H4 (cell line): ENCODE results near the gene PIP4K2B. TPM values are rescaled to one million over a fixed set of nuclear protein-coding genes. Genes with fewer than 3 reads are reported as not detected.
A peak's percentile ranks its signal among the peaks of the same experiment; 100 is the strongest.

ENCODE experiments used
- DNase-seq: peaks from one replicate; pipeline ENCODE4 v3.0.0-alpha.2; 2015; ENCODE audit warnings: low spot score
- total RNA-seq: library from RNA; depleted of rRNA; stranded (reverse); fragments of >200 nt; shearing (Covaris generic); gene quantifications from 2 replicates; pipeline ENCODE4 v1.2.3, GENCODE V29; 2014

PIP4K2B gene
- total RNA-seq, 1 experiment from 2014 or later, result 24.6 TPM

- no peak for DNase-seq
These were observed 19.2 kb downstream of the PIP4K2B start for GRCh38 chr17:38779965-38780752.

- DNase-seq, result no peak
These were observed 21.6 kb downstream of the PIP4K2B start for GRCh38 chr17:38777641-38778250.

- no peak for DNase-seq
These were observed 26.1 kb downstream of the PIP4K2B start for GRCh38 chr17:38773258-38773657.

- DNase-seq, result no peak
These were observed 30.9 kb downstream of the PIP4K2B start for GRCh38 chr17:38768417-38768816.

GRCh38 chr17:38766341-38766740 lies 33.0 kb downstream of the PIP4K2B start:
- no peak for DNase-seq

GRCh38 chr17:38762231-38762630 lies 37.1 kb downstream of the PIP4K2B start:
- no peak for DNase-seq

GRCh38 chr17:38761612-38762011 lies 37.7 kb downstream of the PIP4K2B start:
- peak; percentile 32 for DNase-seq

- no peak for DNase-seq
These were observed 46.3 kb downstream of the PIP4K2B start for GRCh38 chr17:38753071-38753506.

GRCh38 chr17:38752308-38753070 lies 46.9 kb downstream of the PIP4K2B start, which contains the start of gene PSMB3:
TSS of gene PSMB3 (plus strand) at chr17:38752741. CDS start at chr17:38752827, 86 bp downstream.
- DNase-seq, result peak; percentile 100

GRCh38 chr17:38751808-38752307 lies 47.5 kb downstream of the PIP4K2B start:
- peak; percentile 82 for DNase-seq

GRCh38 chr17:38751144-38751807 lies 48.1 kb downstream of the PIP4K2B start:
- no peak for DNase-seq

- DNase-seq, result no peak
These were observed 48.8 kb downstream of the PIP4K2B start for GRCh38 chr17:38750312-38751121.

GRCh38 chr17:38750044-38750311 lies 49.4 kb downstream of the PIP4K2B start:
- DNase-seq, result no peak

- peak; percentile 70 for DNase-seq
These were observed 49.9 kb downstream of the PIP4K2B start for GRCh38 chr17:38749223-38750043.

GRCh38 chr17:38748892-38749222 lies 50.5 kb downstream of the PIP4K2B start:
- DNase-seq, result no peak

- DNase-seq, result peak; percentile 92
These were observed 51.0 kb downstream of the PIP4K2B start, which contains the start of gene PCGF2 for GRCh38 chr17:38748149-38748891. TSS of gene PCGF2 (minus strand) at chr17:38748336. CDS start at chr17:38740402, 7,934 bp downstream.

GRCh38 chr17:38747463-38748148 lies 51.8 kb downstream of the PIP4K2B start:
- no peak for DNase-seq

- no peak for DNase-seq
These were observed 52.4 kb downstream of the PIP4K2B start for GRCh38 chr17:38746849-38747462.
